SKM-1 treated with dmso at 0.1 percent for 144 hours (cell line): ENCODE results near the gene JAK1.
A peak's percentile ranks its signal among the peaks of the same experiment; 100 is the strongest.
"Not testable (repeated sequence)": the region's sequence is repeated elsewhere in the genome, so short reads cannot be mapped to it uniquely, and the experiment has no call there.

ENCODE experiments used
- DNase-seq: peaks from one replicate; lab custom pipeline; 2025; ENCODE audit not compliant: unreplicated experiment; lab: John Stamatoyannopoulos, UW

The JAK1 gene

GRCh38 chr1:64950284-64950809, 16.0 kb downstream of the JAK1 start:
- no peak for DNase-seq

DNA sequence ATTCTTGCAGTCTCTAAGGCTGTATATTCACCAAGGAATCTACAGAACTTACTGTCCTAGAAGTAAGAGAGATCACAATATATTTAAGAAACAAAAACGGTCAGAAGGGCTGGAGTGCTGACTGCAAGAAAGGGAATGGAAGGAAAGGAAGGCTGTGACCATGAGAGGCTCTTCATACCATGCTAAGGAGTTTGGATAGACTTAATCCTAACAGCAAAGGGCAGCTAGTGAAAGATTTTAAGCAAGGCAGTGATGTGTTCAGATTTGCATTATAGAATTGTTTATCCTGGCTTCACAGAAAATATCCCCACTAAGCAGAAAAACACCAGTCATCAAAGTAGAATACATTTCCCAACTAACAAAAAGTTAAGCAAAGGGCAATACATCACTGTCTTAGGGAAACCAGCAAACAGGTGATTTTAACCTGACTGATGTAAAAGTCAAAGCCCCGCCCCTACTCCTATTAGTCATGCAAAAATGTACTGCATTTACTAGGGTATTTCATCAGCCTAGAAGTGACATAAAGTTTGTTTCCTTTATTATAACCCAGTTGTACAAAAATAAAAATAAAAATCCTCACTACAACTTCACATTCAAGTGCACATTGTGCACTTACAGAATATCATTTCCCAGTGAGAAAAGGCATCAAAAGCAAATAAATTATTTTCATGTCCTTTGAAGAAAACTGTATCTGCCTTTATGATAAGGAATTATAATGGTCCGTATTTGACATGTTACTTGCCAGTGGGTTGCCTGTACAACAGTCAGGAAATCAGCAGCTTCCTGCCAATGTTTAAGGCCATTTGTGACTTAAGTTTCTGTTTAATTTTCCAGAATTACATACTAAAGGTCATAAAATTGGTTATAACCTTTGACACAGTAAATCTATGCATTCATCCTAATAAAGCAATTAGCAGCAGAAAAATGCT, 17.2 kb downstream of the JAK1 start:
- DNase-seq, result no peak

DNA sequence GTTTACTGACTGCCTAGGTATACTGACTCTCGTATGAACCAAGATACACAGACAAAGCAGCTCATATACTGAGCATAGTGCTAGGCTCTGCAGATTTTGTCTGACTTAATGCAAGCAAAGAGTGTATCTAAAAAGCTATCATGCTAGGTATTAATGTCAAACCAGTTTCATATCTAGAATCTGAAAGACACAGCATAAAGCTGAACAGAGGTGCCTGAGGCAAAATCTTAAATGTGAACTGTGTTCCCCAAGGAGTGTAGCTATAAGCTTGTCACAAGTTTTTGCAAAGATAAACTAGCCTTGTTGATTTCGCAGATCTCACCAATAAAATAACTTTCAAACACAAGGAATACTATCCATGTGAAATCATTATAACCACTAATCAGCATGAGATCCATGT, 18.1 kb downstream of the JAK1 start:
- no peak for DNase-seq

DNA sequence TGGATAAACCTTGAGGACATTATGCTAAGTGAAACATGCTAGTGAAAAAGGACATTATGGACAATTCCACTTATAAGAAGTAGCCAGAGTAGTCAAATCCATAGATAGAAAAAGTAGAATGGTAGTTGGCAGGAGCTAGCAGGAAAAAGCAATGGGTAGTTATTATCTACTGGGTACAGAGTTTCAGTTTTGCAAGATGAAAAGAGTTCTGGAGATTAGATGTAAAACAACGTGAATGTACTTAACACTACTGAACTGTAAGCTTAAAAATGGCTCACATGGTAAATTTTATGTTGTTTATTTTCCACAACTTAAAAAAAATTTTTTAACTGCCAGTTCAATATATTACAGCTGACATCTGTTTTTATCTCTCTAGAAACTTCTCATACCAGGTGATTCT, 19.4 kb downstream of the JAK1 start:
- DNase-seq, result no peak

- DNase-seq, result no peak
Observed at GRCh38 chr1:64944913-64945312, 21.4 kb downstream of the JAK1 start.

DNA sequence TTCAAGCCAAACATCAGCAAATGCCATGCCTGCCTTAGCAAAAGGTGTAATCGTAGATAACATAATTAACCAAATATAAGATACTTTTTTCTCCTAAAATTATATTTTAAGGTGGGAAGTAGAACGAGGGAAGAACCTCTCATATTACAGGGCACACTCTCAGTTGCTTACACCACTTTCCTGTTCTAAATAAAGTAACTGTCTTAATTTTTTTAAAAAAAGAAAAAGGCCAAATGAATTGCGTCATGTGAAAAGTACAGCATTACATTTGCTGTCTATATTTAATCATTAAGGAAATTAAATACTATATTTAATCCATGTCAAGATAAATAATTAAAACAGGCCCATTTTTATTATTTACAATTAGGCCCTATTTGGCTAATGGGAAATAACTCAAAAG, 23.7 kb downstream of the JAK1 start:
- DNase-seq, result no peak

GRCh38 chr1:64942118-64942517, 24.2 kb downstream of the JAK1 start:
- DNase-seq, result no peak

GRCh38 chr1:64941461-64942117, 24.8 kb downstream of the JAK1 start:
- no peak for DNase-seq

DNA sequence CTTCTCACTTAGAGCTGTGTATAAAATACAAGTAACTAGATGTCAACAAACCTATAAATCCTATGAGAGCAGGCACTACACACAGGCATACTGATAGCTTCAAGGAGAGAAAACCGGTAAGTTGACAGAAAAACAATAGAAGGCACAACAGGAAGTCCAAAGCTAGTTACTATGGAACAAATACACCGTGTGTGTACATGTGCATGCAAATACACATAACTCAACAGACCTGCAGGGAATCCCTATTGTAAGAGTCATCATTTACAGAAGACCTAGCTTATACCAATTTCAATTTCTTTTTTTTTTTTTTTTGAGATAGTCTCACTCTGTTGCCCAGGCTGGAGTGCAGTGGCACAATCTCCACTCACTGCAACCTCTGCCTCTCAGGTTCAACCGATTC, 26.3 kb downstream of the JAK1 start:
- no peak for DNase-seq

DNA sequence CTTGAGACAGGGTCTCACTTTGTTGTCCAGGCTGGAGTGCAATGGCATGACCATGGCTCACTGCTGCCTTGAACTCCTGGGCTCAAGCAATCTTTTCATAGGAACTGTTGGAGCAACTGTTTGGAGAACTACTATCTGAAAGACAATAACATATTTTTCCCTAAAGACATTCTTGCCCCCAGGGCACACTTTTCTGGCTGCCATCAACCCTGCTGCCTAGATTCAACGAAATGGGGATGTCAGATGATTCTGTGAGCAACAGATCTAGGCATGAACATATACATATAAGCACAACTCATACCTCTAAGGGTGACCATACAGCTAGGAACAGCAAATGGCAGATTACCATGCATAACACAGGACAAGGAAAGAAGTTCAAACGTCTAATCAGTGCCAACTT, 27.4 kb downstream of the JAK1 start:
- no peak for DNase-seq

- no peak for DNase-seq
Observed at GRCh38 chr1:64936956-64937355, 29.4 kb downstream of the JAK1 start.

GRCh38 chr1:64935551-64936155, 30.7 kb downstream of the JAK1 start:
- DNase-seq, result no peak

- no peak for DNase-seq
Observed at GRCh38 chr1:64934878-64935275, 31.5 kb downstream of the JAK1 start.

- no peak for DNase-seq
Observed at GRCh38 chr1:64934115-64934877, 32.1 kb downstream of the JAK1 start.

DNA sequence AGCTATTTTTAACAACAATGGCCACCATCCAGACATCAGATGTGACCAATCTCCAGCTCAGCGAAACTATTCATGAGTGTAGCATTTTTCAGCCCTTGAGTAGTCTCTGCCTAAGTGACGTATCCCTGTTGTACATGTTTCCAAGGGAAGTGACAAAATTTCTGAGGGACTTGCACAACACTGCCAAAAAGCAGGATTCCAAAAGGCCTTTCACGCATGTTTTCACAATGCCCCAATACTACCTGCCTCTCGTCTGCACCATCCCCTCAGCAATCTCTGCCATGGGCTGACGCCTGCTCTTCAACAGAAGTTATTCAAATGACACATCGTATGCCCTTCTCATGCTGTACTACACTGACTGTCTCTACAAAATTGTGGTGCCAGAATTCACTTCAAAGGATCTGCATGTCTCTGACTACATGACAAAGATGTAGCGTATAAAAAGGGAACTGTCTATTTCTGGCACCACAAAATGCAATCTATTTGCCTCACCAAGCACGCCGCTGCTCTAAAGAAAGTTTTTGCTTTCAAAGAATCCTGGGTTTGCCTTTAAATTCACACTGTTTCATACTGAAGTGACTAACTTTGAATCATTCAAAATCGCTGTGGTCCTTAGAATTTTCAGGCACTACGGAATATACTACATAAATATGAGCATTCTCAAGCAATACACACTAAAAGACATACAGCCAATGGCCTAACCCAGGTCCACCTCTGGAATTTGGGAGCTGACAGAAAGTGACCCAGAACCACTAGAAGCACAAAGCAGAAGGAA, 32.9 kb downstream of the JAK1 start:
- DNase-seq, result peak; percentile 87

GRCh38 chr1:64932962-64933295, 33.4 kb downstream of the JAK1 start:
- no peak for DNase-seq

GRCh38 chr1:64930640-64931039, 35.7 kb downstream of the JAK1 start:
- DNase-seq, result not testable (repeated sequence)

DNA sequence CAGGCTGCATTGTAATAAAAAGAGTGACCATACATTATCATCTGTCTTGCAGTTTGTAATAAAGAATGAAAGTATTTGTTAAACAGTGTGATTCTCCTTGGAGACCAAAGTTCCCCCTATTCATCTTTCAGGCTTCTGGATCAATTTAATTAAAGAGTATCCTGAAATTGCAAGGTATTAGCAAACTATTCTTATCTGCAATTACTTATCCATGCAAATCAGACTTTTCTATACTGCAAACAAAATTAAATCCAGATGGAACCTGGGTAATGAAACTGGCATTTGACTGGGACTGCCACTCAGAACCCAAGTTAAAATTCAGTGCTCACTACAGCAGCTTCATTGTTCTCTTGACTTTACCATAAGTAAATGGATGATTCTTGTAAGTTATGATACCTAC, 37.1 kb downstream of the JAK1 start:
- DNase-seq, result no peak

- DNase-seq, result no peak
Observed at GRCh38 chr1:64928325-64928724, 38.0 kb downstream of the JAK1 start.

GRCh38 chr1:64925594-64925993, 40.8 kb downstream of the JAK1 start:
- no peak for DNase-seq
